Calu3 (cell line): ENCODE results near the gene METAP1D. TPM values are rescaled to one million over a fixed set of nuclear protein-coding genes. Genes with fewer than 3 reads are reported as not detected.

Source experiments
- BruUV-seq: library from RNA; stranded (reverse); fragments of 400-500 nt; replicated peaks from 2 replicates; lab custom pipeline; 2021; lab: Mats Ljungman, UMichigan
- CTCF ChIA-PET: fragments of 300-600 bp; sonication (Branson Sonifier 250); formaldehyde crosslinking; loops from one replicate; lab custom pipeline; 2022; ENCODE audit warnings: antibody characterized with exemption; lab: Charles Lee
- DNase-seq: peaks from one replicate; pipeline ENCODE4 v3.0.0; 2022
- H3K27ac Mint-ChIP-seq: one replicate; pipeline ENCODE4 v1.8.0; 2022; ENCODE audit warnings: mixed read lengths; ENCODE audit not compliant: unreplicated experiment
- H3K27me3 Mint-ChIP-seq: one replicate; pipeline ENCODE4 v1.8.0; 2022; ENCODE audit warnings: mixed read lengths; ENCODE audit not compliant: unreplicated experiment
- H3K36me3 Mint-ChIP-seq: one replicate; pipeline ENCODE4 v1.8.0; 2022; ENCODE audit warnings: mild to moderate bottlenecking, moderate library complexity, mixed read lengths; ENCODE audit not compliant: insufficient read depth, unreplicated experiment
- H3K4me1 Mint-ChIP-seq: one replicate; pipeline ENCODE4 v1.8.0; 2022; ENCODE audit warnings: mild to moderate bottlenecking, low read depth, mixed read lengths; ENCODE audit not compliant: unreplicated experiment
- H3K4me3 Mint-ChIP-seq: one replicate; pipeline ENCODE4 v1.8.0; 2022; ENCODE audit warnings: mild to moderate bottlenecking, low read depth, moderate library complexity, mixed read lengths; ENCODE audit not compliant: unreplicated experiment
- H3K9me3 Mint-ChIP-seq: one replicate; pipeline ENCODE4 v1.8.0; 2022; ENCODE audit warnings: low read depth, mixed read lengths; ENCODE audit not compliant: unreplicated experiment
- CTCF ChIP-seq: fragments of 200-600 bp; IDR thresholded peaks from one replicate; pipeline ENCODE4 v1.8.0; 2022; ENCODE audit warnings: antibody characterized with exemption; ENCODE audit not compliant: unreplicated experiment
- intact Hi-C: fragments of 100-400 bp; cut with micrococcal nuclease; formaldehyde crosslinking; loops from one replicate; pipeline ENCODE4 v1.10.0; 2022; ENCODE audit not compliant: unreplicated experiment
- total RNA-seq: library from RNA; stranded (reverse); gene quantifications from 2 replicates; pipeline ENCODE4 v1.2.3, GENCODE V29; 2022

Gene METAP1D
- total RNA-seq, 1 experiment from 2014 or later = 11.0 TPM

GRCh38 chr2:172007372-172007771 is 7.6 kb downstream of the METAP1D start:
- intact Hi-C loops = loop anchor here (10.0 kb wide), 1 partner anchor 97 kb away; the partner anchor contains the start of gene DLX2
- no peak for DNase-seq
- CTCF ChIA-PET = interaction anchor here (0.6 kb wide), 1 partner anchor 1113 kb away, joined by 3 read pairs; no protein-coding TSS in a partner anchor
- BruUV-seq = no TSS peak
- no peaks in the 10 kb centered on the region for H3K27me3 Mint-ChIP-seq
- no peak overlapping the region for H3K27ac Mint-ChIP-seq
- no peaks in the 10 kb centered on the region for H3K9me3 Mint-ChIP-seq
- H3K4me3 Mint-ChIP-seq = no peak overlapping the region
- no peak for TF ChIP-seq CTCF
- no peaks in the 10 kb centered on the region for H3K4me1 Mint-ChIP-seq
- H3K36me3 Mint-ChIP-seq = no peaks in the 10 kb centered on the region

- DNase-seq = no peak
- CTCF ChIA-PET = no interaction called here
- Mint-ChIP-seq H3K27me3 (no peaks in the 10 kb centered on the region), H3K4me3 (no peak overlapping the region), H3K9me3 (no peaks in the 10 kb centered on the region), H3K27ac (no peak overlapping the region), H3K4me1 (no peaks in the 10 kb centered on the region), H3K36me3 (no peaks in the 10 kb centered on the region)
- intact Hi-C loops = loop anchor here (10.0 kb wide), 1 partner anchor 95 kb away; the partner anchor contains the start of gene DLX2
- no peak for TF ChIP-seq CTCF
- no TSS peak for BruUV-seq
These were observed 10.1 kb downstream of the METAP1D start for GRCh38 chr2:172009823-172010222.

- intact Hi-C loops = no loop called here
- TF ChIP-seq CTCF = no peak
- no peaks in the 10 kb centered on the region for H3K9me3 Mint-ChIP-seq
- H3K27me3 Mint-ChIP-seq = no peaks in the 10 kb centered on the region
- CTCF ChIA-PET = interaction anchor here (0.6 kb wide), 1 partner anchor 217 kb away, joined by 4 read pairs; no protein-coding TSS in a partner anchor
- H3K36me3 Mint-ChIP-seq = no peaks in the 10 kb centered on the region
- no peaks in the 10 kb centered on the region for H3K4me1 Mint-ChIP-seq
- H3K27ac Mint-ChIP-seq = no peak overlapping the region
- BruUV-seq = no TSS peak
- H3K4me3 Mint-ChIP-seq = no peak overlapping the region
- no peak for DNase-seq
These were observed 12.2 kb downstream of the METAP1D start for GRCh38 chr2:172011812-172012575.

- Mint-ChIP-seq H3K4me1 (no peaks in the 10 kb centered on the region), H3K4me3 (no peak overlapping the region), H3K27ac (no peak overlapping the region), H3K27me3 (no peaks in the 10 kb centered on the region), H3K9me3 (no peaks in the 10 kb centered on the region), H3K36me3 (no peaks in the 10 kb centered on the region)
- BruUV-seq = no TSS peak
- no peak for DNase-seq
- TF ChIP-seq CTCF = no peak
- intact Hi-C loops = no loop called here
- CTCF ChIA-PET = interaction anchor here (0.6 kb wide), 1 partner anchor 216 kb away, joined by 4 read pairs; no protein-coding TSS in a partner anchor
These were observed 13.1 kb downstream of the METAP1D start for GRCh38 chr2:172012677-172013391.
